HG03571 (cell line): ENCODE results near the gene UBAP1L.
"Not testable (repeated sequence)": the region's sequence is repeated elsewhere in the genome, so short reads cannot be mapped to it uniquely, and the experiment has no call there.

Experiments
- ATAC-seq: cut with Tn5 transposase; IDR thresholded peaks from one replicate; pipeline ENCODE4 v1.9.1; 2021; ENCODE audit not compliant: unreplicated experiment

UBAP1L gene

DNA sequence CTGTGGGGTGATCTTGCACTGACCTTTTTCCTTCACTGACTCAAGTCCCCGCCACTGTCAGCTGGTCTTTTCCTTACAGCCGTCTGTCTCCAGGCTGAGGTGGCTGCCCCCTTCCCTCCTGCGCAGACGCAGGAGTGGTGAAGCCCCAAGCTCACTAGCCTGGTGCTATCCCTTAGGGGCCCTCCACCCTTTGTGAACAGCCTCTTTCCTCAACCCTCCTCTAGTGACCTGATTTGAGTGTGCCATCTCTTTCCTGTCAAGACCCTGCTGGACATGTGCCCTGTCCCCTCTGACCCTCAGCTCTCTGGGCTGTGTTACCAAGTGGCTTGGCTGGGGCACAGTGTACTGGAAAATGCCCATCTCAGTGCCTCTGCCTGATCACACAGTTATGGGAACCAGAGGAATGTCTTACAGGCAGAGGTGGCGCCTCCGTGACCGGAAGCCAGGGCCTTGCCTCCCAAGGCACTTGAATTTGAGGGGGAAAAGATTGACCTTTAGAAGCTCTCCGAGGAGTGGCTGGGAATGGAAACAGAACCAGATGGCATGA, 29.7 kb downstream of the UBAP1L start:
- no peak for ATAC-seq

DNA sequence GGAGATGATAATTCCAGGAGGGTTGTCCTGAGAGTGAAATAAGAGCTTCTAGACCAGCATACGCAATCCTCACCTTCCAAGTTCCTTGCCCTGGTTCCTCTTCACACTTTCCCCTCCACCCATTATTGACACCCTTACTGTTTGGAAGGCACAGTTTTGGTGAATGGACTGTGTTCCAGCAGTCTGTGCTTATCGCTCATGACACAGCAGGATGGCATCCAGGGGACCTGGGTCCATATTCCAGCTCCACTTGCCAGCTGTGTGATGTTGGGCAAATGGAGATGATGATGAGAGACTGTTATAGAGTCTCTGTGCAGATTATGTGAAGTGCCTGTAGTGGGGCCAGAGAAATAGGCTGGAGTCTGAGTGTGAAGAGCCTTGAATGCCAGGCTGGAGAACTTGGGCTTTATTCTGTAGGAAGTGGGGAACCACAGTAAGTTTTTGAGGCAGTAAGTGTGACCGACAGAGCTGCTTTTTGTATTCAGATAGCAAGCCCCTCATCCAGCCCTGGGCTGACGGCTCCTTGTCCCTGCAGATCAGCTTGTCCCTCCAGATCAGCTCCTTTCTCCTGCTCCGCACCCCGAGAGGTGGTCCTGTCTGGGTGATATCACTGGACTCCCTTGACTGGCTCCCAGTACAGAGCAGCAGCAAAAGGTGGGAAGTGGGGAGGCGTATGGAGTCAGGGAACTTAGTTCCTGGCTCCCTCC, 30.3 kb downstream of the UBAP1L start:
- no peak for ATAC-seq

DNA sequence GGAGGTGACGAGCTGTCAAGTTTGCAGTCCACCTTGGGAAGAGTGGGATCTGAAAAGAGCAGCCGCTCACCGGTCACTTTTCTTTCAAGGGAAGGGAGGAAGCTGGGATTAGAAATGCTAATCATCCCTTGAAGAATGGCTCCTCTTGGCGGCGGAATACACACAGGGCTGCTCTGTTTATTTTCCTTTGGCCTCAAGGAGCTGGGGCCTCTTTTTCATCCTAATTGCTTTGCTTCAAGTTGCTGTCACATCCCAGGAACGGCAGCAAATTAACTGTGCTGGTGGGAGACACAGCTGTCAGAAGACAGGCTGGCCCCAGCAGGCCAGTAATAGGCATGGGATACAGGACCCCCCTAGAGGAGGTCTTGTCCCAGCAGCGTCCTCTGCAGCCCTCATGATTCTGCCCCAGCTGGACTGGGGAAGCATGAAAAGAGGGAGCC, 31.7 kb downstream of the UBAP1L start:
- no peak for ATAC-seq

DNA sequence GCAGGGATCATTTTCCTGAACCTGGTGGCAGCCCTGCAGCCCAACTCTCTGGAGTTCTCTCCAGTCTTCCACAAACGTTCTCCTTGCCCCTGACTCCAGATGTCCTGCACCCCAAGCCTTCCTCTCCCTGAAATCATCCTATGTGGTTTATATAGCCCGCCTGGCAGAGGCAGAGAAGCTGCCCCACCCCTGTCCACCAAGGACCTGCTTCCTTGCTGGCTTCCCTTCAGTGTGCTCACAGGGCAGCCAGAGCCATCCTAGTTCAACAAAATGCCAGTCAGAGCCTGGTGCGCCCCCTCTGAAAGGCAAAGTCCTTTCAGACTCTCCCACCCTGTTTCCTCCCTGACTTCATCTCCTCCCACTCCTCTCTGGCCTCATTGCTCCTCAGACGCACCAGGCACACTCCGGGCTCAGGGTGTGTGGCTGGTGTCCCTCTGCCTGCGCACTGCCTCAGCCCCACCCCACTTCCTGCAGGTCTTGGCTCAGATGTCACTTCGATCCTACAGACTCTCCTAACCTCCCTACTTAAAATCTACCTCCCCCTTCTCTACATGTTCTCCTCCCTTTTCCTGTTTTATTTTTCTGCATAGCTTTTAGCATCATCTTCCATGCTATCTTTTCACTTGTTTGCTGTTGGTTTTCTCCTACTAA, 32.6 kb downstream of the UBAP1L start:
- no peak for ATAC-seq

DNA sequence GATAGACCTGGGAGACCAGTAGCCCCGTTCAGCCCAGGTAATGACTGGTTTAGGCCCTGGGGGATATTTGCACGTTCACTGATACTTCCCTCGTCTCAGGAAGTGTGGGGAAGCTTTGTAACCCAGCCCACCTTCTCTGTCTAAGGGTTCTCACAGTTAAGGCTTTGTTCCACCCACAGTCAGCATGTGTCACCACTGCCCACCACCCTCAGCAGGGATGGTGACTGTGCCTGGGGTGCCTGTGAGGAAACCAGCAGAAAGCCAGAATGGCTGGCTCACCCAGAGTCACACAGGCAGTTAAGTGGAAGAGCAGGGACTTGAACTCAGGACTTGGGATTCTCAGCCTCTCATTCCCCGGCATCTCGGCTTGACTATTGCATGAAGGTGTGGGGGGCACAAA, 33.2 kb downstream of the UBAP1L start:
- no peak for ATAC-seq

DNA sequence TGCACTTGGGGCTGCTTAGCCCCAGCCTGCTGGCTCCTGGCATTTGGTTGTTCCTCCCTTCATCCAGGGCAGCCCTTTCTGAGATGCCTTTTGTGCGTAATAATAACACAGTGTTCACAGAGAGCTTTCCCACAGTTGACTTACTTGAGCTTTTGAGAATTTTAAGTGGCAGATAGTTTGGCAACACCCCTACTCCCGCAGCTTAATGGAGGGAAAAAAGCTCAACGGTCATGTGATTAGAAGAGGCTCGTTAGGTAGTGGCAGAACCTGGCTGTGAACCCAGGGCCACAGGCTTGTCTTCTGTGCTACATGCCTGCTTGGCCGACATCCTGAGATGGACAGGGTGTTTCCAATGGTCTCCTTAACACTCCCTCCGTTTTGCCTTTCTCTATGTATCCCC, 33.7 kb downstream of the UBAP1L start:
- ATAC-seq = no peak

DNA sequence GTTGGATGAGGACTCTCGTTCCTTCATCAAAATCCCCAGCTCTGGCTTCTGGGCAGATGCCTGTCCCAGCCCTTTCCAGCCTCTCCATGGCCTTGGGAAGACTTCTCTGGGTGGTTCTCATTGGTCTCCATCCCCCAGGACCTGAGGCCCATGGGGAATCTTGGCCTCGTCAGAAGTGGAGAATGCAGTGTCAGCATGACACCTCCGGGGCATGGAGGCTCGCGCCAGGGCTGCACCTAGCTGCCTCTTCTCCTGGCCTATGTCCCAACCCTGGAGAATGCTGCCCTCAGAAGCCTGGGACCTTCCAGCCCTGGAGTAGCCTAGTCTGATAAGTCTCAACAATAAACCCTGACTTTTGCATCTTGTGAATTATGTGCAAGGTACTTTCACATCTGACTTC, 35.4 kb downstream of the UBAP1L start:
- ATAC-seq = no peak

DNA sequence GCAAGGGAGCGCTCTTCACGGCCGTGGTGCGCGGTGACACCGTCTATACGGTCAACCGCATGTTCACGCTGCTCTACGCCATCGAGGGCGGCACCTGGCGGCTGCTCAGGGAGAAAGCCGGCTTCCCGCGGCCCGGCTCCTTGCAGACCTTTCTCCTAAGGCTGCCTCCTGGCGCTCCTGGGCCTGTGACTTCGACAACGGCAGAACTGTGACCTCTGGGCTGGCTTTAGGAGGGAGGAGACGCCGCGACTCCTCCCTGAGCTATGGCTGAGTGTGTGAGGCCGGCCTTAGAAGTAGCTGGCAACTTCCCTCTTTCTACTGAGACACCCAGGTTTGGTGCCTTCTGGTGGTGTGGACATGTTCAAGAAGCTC, 37.0 kb downstream of the UBAP1L start:
- no peak for ATAC-seq

DNA sequence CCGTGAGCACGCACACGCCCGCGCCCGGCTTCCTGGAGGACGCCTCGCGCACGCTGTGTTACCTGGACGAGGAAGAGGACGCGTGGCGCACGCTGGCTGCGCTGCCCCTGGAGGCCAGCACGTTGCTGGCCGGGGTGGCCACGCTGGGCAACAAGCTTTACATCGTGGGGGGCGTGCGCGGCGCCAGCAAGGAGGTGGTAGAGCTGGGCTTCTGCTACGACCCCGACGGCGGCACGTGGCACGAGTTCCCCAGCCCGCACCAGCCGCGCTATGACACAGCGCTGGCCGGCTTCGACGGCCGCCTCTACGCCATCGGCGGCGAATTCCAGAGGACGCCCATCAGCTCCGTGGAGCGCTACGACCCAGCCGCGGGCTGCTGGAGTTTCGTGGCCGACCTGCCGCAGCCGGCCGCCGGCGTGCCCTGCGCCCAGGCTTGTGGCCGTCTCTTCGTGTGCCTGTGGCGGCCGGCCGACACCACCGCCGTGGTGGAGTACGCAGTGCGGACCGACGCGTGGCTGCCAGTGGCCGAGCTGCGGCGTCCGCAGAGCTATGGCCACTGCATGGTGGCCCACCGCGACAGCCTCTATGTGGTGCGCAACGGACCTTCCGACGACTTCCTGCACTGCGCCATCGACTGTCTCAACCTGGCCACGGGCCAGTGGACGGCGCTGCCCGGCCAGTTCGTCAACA, 37.6 kb downstream of the UBAP1L start:
- no peak for ATAC-seq

DNA sequence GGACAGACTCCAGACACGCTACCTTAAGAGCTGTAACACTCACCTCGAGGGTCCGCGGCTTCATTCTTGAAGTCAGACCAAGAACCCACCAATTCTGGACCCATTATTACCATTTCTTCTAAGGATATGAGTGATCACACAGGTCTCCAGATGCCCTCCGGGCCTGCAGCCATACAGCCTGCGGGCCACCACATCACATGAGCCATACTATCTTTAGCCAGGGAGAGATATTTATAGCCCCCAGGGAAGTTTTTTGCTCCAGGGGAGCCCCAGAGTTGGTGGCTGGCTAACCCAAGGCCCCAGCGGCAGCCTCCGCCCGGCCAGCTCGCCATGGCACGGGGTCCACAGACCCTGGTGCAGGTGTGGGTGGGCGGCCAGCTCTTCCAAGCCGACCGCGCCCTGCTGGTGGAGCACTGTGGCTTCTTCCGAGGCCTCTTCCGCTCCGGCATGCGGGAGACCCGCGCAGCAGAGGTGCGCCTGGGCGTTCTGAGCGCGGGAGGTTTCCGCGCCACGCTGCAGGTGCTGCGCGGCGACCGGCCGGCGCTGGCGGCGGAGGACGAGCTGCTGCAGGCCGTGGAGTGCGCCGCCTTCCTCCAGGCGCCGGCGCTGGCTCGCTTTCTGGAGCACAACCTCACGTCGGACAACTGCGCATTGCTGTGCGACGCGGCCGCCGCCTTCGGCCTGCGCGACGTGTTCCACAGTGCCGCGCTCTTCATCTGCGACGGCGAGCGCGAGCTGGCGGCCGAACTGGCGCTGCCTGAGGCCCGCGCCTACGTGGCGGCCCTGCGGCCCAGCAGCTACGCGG, 38.3 kb downstream of the UBAP1L start, which contains the start of gene KBTBD13:
Gene KBTBD13 (plus strand): TSS at position 261 of the 805 bp plus-strand sequence. CDS start 70 bp downstream, at position 331.
- no peak for ATAC-seq

DNA sequence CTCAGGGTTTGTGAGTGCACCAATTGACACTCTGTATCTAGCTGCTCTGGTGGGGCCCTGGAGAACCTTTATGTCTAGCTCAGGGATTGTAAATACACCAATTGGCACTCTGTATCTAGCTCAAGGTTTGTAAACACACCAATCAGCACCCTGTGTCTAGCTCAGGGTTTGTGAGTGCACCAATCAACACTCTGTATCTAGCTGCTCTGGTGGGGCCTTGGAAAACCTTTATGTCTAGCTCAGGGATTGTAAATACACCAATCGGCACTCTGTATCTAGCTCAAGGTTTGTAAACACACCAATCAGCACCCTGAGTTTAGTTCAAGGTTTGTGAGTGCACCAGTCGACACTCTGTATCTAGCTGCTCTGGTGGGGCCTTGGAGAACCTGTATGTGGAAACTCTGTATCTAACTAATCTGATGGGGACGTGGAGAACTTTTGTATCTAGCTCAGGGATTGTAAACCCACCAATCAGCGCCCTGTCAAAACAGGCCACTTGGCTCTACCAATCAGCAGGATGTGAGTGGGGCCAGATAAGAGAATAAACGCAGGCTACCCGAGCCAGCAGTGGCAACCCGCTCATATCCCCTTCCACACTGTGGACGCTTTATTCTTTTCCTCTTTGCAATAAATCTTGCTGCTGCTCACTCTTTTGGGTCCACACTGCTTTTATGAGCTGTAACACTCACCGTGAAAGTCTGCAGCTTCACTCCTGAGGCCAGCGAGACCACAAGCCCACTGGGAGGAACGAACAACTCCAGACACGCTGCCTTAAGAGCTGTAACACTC, 39.2 kb downstream of the UBAP1L start:
- not testable (repeated sequence) for ATAC-seq

DNA sequence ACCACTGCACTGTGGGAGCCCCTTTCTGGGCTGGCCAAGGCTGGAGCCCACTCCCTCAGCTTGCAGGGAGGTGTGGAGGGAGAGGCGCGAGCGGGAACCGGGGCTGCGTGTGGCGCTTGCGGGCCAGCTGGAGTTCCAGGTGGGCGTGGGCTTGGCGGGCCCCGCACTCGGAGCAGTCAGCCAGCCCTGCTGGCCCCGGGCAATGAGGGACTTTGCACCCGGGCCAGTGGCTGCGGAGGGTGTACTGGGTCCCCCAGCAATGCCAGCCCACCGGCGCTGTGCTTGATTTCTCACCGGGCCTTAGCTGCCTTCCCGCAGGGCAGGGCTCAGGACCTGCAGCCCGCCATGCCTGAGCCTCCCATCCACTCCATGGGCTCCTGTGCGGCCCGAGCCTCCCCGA, 40.1 kb downstream of the UBAP1L start:
- ATAC-seq = not testable (repeated sequence)

DNA sequence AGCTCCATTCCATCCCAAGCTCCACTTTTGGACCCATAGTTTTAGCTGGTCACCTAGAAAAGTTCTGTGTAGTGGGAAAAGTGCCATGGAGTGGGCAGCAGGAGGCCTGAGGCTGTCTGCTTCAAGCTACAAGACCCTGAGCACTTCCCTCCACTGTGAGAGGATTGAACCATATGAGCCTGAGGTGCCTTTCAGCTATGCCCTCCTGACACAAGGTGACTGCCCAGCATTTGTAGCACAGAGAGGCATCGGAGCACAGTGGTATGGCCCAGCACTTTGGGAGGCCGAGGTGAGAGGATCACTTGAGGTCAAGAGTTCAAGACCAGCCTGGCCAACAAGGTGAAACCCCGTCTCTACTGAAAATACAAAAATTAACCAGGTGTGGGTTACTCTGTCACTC, 42.4 kb downstream of the UBAP1L start:
- no peak for ATAC-seq

DNA sequence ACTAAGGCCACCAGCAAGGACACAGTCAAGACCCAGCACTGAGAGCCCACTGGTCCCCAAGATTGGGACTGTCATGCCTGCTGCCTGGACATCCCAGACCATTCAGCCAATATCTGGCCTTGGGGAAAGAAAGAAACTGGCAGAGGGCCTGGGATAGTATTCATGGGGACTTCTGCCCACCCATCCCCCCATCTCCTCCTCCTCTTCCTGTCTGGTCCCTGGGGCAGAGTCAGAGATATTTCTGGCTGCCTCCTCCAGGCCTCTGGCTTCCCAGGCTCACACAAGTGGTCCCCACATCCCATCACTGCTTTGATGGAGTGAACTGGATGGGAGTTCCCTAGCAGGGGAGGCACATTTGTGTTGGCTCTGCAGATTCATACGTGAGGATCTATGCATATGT, 43.0 kb downstream of the UBAP1L start:
- no peak for ATAC-seq

DNA sequence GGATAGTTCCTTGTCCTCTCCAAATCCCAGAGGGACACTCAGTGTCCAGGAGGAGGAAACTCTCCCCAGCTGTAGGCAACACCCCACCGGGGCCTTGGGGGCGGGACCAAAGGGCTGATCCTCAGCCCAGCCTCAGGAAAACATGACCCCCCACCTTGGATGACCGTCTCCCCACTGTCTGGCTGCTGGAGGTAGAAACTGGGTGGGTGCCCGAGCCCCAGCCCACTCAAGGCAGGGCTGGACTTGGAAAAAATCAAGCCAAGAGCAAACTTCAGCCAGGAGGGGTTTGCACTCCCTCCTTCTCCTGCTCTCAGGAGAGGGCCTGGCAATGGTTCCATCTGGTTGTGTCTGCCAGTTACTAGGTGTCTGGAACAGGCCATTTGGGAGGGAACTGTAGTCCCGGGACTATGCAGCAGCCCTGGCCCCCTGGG, 43.6 kb downstream of the UBAP1L start:
- ATAC-seq = no peak

DNA sequence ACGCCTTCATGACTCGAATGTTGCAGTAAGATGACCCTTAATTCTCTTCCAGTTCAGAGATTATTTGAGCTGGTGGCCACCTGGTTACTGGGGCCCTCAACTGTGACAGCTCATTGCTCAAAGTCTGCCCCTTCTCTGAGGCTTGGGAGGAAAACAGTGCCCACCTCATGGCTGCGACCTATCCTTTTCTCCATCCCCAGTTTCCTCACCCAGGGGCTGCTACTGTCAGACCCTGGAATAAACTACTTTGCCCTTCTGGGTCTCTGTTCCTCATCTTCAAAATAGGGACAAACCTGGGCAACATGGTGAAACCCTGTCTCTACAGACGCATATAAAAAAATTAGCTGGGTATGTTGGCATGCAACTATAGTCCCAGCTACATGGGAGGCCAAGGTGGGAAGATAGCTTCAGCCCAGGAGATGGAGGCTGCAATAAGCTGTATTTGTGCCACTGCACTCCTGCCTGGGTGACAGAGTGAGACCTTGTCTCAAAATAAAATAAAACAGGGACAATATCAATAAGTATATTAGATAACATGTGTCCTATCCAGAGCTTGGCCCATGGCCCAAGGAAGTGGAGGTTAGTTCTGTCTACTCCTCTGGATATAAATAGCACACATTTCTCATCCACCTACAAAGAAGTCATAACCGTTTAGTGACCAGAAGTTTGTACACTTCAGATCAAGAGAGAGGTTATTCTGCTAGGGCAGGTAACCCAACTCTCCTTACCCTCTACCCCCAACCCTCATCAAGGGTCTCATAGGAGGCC, 45.0 kb downstream of the UBAP1L start:
- ATAC-seq = no peak

DNA sequence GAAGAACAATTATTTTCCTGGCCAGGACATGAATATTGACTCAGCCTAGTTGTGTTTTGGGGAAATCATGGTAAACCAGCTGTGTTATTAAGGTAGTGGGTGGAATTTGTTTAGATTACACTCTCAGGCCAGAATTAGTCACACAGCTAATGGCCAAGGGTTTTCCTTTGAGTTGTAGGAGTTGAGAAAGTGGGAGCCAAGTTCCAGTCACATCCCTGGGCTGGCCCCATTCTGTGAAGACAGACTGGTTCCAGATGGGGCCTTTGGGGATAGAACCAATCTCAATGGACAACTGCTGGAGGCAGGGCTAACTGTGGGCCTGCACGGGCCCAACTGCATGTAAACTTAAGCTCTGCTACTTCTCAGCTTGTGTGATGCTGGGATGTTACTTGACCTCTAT, 45.8 kb downstream of the UBAP1L start:
- ATAC-seq = no peak

DNA sequence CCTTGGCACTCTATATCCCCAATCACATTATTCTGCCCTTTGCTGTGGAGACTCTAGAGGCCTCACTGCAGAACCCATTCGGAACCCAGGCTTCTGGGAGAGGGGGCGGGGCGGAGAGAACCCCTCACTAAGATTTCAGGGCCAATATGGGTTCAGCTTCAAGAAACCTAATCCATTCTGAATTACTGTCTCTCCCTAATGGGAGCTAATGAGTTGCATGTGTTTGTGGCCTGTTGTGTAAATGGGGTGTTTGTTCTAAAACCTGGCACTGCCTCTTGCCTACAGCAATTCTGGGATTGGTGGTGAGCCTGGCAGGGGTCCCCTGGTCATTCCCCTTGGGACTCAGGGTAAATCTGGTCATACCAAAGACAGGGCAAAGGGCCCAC, 46.6 kb downstream of the UBAP1L start:
- ATAC-seq = no peak

DNA sequence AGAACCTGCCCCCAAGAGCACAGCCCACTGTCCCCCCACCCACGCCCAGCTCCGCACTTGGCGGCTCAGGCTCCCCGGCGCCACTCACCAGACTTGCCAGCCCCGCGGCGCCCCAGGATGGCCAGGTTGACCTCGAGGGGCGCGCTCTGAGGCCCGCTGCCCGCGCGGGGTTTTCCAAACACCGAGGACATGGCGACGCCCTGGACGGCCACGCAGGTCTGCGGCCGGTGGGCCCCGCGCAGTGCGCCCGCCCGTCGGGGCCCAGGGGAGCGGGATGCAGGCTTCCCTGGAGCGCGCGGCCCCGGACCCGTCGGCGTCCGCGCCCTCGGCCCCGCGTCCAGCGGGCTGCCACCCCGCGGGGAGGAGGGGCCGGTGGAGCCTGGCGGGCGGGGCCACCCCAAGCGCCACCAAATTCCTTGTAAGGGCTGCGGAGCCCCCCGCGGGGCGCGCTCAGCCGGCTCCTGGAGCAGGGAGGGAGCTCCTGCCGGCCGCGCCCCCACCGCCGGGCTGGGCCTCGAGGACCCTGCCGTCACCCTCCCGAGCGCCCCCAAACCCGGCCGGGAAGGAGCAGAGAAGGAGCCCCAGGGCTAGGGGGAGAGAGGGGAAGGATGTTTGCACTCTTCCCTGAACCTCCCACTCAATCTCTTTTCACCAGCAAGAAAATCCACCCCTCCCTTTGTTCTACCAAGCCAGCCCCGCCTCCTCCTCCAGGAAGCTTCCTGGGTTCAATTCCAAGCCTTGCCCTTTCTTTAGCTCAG, 47.2 kb downstream of the UBAP1L start, which contains the start of gene RASL12:
Gene RASL12 (minus strand): TSS at position 347 of the 758 bp plus-strand sequence. CDS start 156 bp downstream, at position 191.
- ATAC-seq = no peak
